Endothelial cell (in vitro differentiated cells): ENCODE data around the gene TNFAIP8. TPM values are rescaled to one million over a fixed set of nuclear protein-coding genes. Genes with fewer than 3 reads are reported as not detected.

Experiments
- DNase-seq: peaks from one replicate; pipeline ENCODE4 v3.0.0; 2021; ENCODE audit warnings: low spot score
- H3K27ac Mint-ChIP-seq: one replicate; pipeline ENCODE4 v1.8.0; 2021; ENCODE audit warnings: mixed read lengths, inconsistent platforms; ENCODE audit not compliant: unreplicated experiment
- H3K27me3 Mint-ChIP-seq: one replicate; pipeline ENCODE4 v1.8.0; 2021; ENCODE audit warnings: mild to moderate bottlenecking, moderate library complexity, mixed read lengths, inconsistent platforms; ENCODE audit not compliant: unreplicated experiment
- H3K36me3 Mint-ChIP-seq: one replicate; pipeline ENCODE4 v1.8.0; 2021; ENCODE audit warnings: mild to moderate bottlenecking, low read depth, mixed read lengths, inconsistent platforms; ENCODE audit not compliant: unreplicated experiment
- H3K4me1 Mint-ChIP-seq: one replicate; pipeline ENCODE4 v1.8.0; 2021; ENCODE audit warnings: mild to moderate bottlenecking, mixed read lengths, inconsistent platforms; ENCODE audit not compliant: unreplicated experiment
- H3K4me3 Mint-ChIP-seq: one replicate; pipeline ENCODE4 v1.8.0; 2021; ENCODE audit warnings: mild to moderate bottlenecking, mixed read lengths, inconsistent platforms; ENCODE audit not compliant: unreplicated experiment
- H3K9me3 Mint-ChIP-seq: one replicate; pipeline ENCODE4 v1.8.0; 2021; ENCODE audit warnings: mixed read lengths, inconsistent platforms; ENCODE audit not compliant: unreplicated experiment
- CTCF ChIP-seq: fragments of 200-600 bp; sonication (generic); IDR thresholded peaks from one replicate; pipeline ENCODE4 v1.5.0; 2021; ENCODE audit warnings: antibody characterized with exemption; ENCODE audit not compliant: unreplicated experiment
- total RNA-seq: library from RNA; stranded (reverse); fragmentation: NEBNext Ultra II Directional; extraction: Animal tissue kit (Norgen Biotek cat#: 25700); gene quantifications from one replicate; pipeline ENCODE4 v1.2.1, GENCODE V29; 2021; ENCODE audit not compliant: unreplicated experiment

TNFAIP8 gene
- total RNA-seq, 1 donor from 2014 or later: 7.9 TPM

- Mint-ChIP-seq H3K27ac (no peak overlapping the region), H3K27me3 (peaks cover 5% of the 10 kb centered on the region)
- TF ChIP-seq CTCF: no peak
Measured at GRCh38 chr5:119345861-119346260, 10.0 kb upstream of the TNFAIP8 start.

GRCh38 chr5:119346394-119346793, 9.4 kb upstream of the TNFAIP8 start:
- no peaks in the 10 kb centered on the region for H3K4me1 Mint-ChIP-seq
- H3K4me3 Mint-ChIP-seq: no peak overlapping the region
- peaks cover 5% of the 10 kb centered on the region for H3K27me3 Mint-ChIP-seq
- H3K36me3 Mint-ChIP-seq: no peaks in the 10 kb centered on the region
- TF ChIP-seq CTCF: no peak
- H3K27ac Mint-ChIP-seq: no peak overlapping the region
- no peak for DNase-seq
- H3K9me3 Mint-ChIP-seq: no peaks in the 10 kb centered on the region

More at GRCh38 chr5:119345861-119346260, 10.0 kb upstream of the TNFAIP8 start:
- H3K4me1 Mint-ChIP-seq: no peaks in the 10 kb centered on the region
- H3K4me3 Mint-ChIP-seq: no peak overlapping the region
- H3K36me3 Mint-ChIP-seq: no peaks in the 10 kb centered on the region
- DNase-seq: no peak
- no peaks in the 10 kb centered on the region for H3K9me3 Mint-ChIP-seq

GRCh38 chr5:119347574-119347973, 8.2 kb upstream of the TNFAIP8 start:
- Mint-ChIP-seq H3K27ac (no peak overlapping the region), H3K9me3 (no peaks in the 10 kb centered on the region), H3K4me3 (no peak overlapping the region), H3K4me1 (no peaks in the 10 kb centered on the region), H3K27me3 (peaks cover 5% of the 10 kb centered on the region), H3K36me3 (no peaks in the 10 kb centered on the region)
- DNase-seq: no peak
- TF ChIP-seq CTCF: no peak

GRCh38 chr5:119347991-119348390, 7.8 kb upstream of the TNFAIP8 start:
- Mint-ChIP-seq H3K27ac (no peak overlapping the region), H3K9me3 (no peaks in the 10 kb centered on the region), H3K4me1 (no peaks in the 10 kb centered on the region), H3K27me3 (peaks cover 5% of the 10 kb centered on the region), H3K4me3 (no peak overlapping the region), H3K36me3 (no peaks in the 10 kb centered on the region)
- DNase-seq: no peak
- TF ChIP-seq CTCF: no peak

- Mint-ChIP-seq H3K27me3 (peaks cover 11% of the 10 kb centered on the region), H3K27ac (no peak overlapping the region), H3K9me3 (no peaks in the 10 kb centered on the region), H3K36me3 (no peaks in the 10 kb centered on the region), H3K4me3 (no peak overlapping the region), H3K4me1 (peaks cover 8% of the 10 kb centered on the region)
- no peak for TF ChIP-seq CTCF
- no peak for DNase-seq
Measured at GRCh38 chr5:119353213-119353612, 2.6 kb upstream of the TNFAIP8 start.
